GM12801 (cell line): ENCODE data around the gene SNX18.

ENCODE experiments used
- CTCF ChIP-seq: IDR thresholded peaks from one replicate; pipeline ENCODE4 v1.5.1; 2011; ENCODE audit warnings: control low read depth; ENCODE audit not compliant: insufficient read length; ENCODE audit errors: extremely low read depth

The SNX18 gene

GRCh38 chr5:54548565-54548964, 31.0 kb downstream of the SNX18 start:
- TF ChIP-seq CTCF, result no peak

GRCh38 chr5:54551292-54551691, 33.7 kb downstream of the SNX18 start:
- TF ChIP-seq CTCF, result no peak

GRCh38 chr5:54551926-54552325, 34.4 kb downstream of the SNX18 start:
- TF ChIP-seq CTCF, result no peak

GRCh38 chr5:54552446-54552845, 34.9 kb downstream of the SNX18 start:
- no peak for TF ChIP-seq CTCF

GRCh38 chr5:54553659-54554207, 36.2 kb downstream of the SNX18 start:
- TF ChIP-seq CTCF, result no peak

- TF ChIP-seq CTCF, result no peak
These were observed 38.6 kb downstream of the SNX18 start for GRCh38 chr5:54556141-54556540.

- no peak for TF ChIP-seq CTCF
These were observed 40.8 kb downstream of the SNX18 start for GRCh38 chr5:54558362-54558761.
